ENCODE data around the gene SOCS1. TPM values are rescaled to one million over a fixed set of nuclear protein-coding genes. Genes with fewer than 3 reads are reported as not detected.

The SOCS1 gene
- total RNA-seq, 2 donors from 2014 or later: 3.2 to 3.7 TPM

- intact Hi-C loops (cut with DNase I): no loop called here
- no peaks in the 10 kb centered on the region for H3K36me3 ChIP-seq
- H3K27ac ChIP-seq: no peak overlapping the region
- H3K9me3 ChIP-seq: no peaks in the 10 kb centered on the region
- DNase-seq: peak; percentile 54
- TF ChIP-seq CTCF (IDR thresholded peaks at IDR 0.05): no peak
- no peak overlapping the region for H3K9ac ChIP-seq (ENCODE audit: low read depth in 2 of 2, low read length in 2 of 2)
- no peak overlapping the region for H3K4me3 ChIP-seq
- H3K27me3 ChIP-seq: no peaks in the 10 kb centered on the region
- H3K4me1 ChIP-seq: peaks cover 5% of the 10 kb centered on the region
Measured at GRCh38 chr16:11235703-11235991, 20.4 kb downstream of the SOCS1 start.

GRCh38 chr16:11234884-11235702, 20.9 kb downstream of the SOCS1 start:
- no peak for DNase-seq
- Histone ChIP-seq H3K9ac (ENCODE audit: low read depth in 2 of 2, low read length in 2 of 2) (no peak overlapping the region), H3K27ac (no peak overlapping the region), H3K27me3 (no peaks in the 10 kb centered on the region), H3K36me3 (no peaks in the 10 kb centered on the region), H3K4me3 (no peak overlapping the region), H3K4me1 (peaks cover 5% of the 10 kb centered on the region), H3K9me3 (no peaks in the 10 kb centered on the region)
- no peak for TF ChIP-seq CTCF (IDR thresholded peaks at IDR 0.05)
- intact Hi-C loops (cut with DNase I): no loop called here

- no peak overlapping the region for H3K27ac ChIP-seq
- no peaks in the 10 kb centered on the region for H3K9me3 ChIP-seq
- H3K27me3 ChIP-seq: no peaks in the 10 kb centered on the region
- H3K9ac ChIP-seq (ENCODE audit: low read depth in 2 of 2, low read length in 2 of 2): no peak overlapping the region
- intact Hi-C loops (cut with DNase I): no loop called here
- no peak overlapping the region for H3K4me3 ChIP-seq
- H3K4me1 ChIP-seq: peaks cover 5% of the 10 kb centered on the region
- no peak for TF ChIP-seq CTCF (IDR thresholded peaks at IDR 0.05)
- no peaks in the 10 kb centered on the region for H3K36me3 ChIP-seq
- no peak for DNase-seq
Measured at GRCh38 chr16:11233727-11234376, 22.2 kb downstream of the SOCS1 start.

GRCh38 chr16:11232852-11233726, 22.9 kb downstream of the SOCS1 start:
- Histone ChIP-seq H3K9me3 (no peaks in the 10 kb centered on the region), H3K27me3 (no peaks in the 10 kb centered on the region), H3K36me3 (no peaks in the 10 kb centered on the region), H3K9ac (ENCODE audit: low read depth in 2 of 2, low read length in 2 of 2) (peak overlapping the region in 1 of 2 donors; percentile 33), H3K4me3 (no peak overlapping the region), H3K27ac (peak overlapping the region; percentile 37), H3K4me1 (peaks cover 5% of the 10 kb centered on the region)
- TF ChIP-seq CTCF (IDR thresholded peaks at IDR 0.05): no peak
- peak; percentile 50 for DNase-seq
- intact Hi-C loops (cut with DNase I): no loop called here

GRCh38 chr16:11232302-11232851, 23.6 kb downstream of the SOCS1 start:
- no peaks in the 10 kb centered on the region for H3K27me3 ChIP-seq
- H3K9me3 ChIP-seq: no peaks in the 10 kb centered on the region
- no peak overlapping the region for H3K4me3 ChIP-seq
- DNase-seq: no peak
- intact Hi-C loops (cut with DNase I): no loop called here
- no peak for TF ChIP-seq CTCF (IDR thresholded peaks at IDR 0.05)
- peak overlapping the region; percentile 37 for H3K27ac ChIP-seq
- peaks cover 5% of the 10 kb centered on the region for H3K4me1 ChIP-seq
- no peaks in the 10 kb centered on the region for H3K36me3 ChIP-seq
- H3K9ac ChIP-seq (ENCODE audit: low read depth in 2 of 2, low read length in 2 of 2): no peak overlapping the region

Data from colonic mucosa (tissue), 4 donors.